Suprapubic skin (tissue), 4 donors: Measurements from ENCODE around the gene BUB1B.

Experiments used
- CTCF ChIP-seq, 2 donors: fragments of 200-600 bp in 1 of 2; fragments of 450-650 bp in 1 of 2; sonication (generic) in 1 of 2; IDR thresholded peaks; one replicate each; pipeline ENCODE4 v1.5.1; 2016 to 2019; ENCODE audit warnings: antibody characterized with exemption in 2 of 2, mild to moderate bottlenecking in 1 of 2, moderate library complexity in 1 of 2
- EP300 ChIP-seq: sonication (generic); formaldehyde crosslinking; IDR thresholded peaks from one replicate; pipeline ENCODE4 v1.6.1; 2017; ENCODE audit warnings: antibody characterized with exemption
- POLR2A ChIP-seq, 2 donors: fragments of 450-650 bp; IDR thresholded peaks; one replicate each; pipeline ENCODE4 v1.6.1; 2017; ENCODE audit warnings: antibody characterized with exemption in 2 of 2, mild to moderate bottlenecking in 2 of 2, moderate library complexity in 2 of 2
- POLR2AphosphoS5 ChIP-seq, 3 donors: sonication (generic); formaldehyde crosslinking; IDR thresholded peaks; one replicate each; pipeline ENCODE4 v1.6.1; 2017; ENCODE audit warnings: antibody characterized with exemption in 3 of 3

GRCh38 chr15:40256638-40257235, 95.9 kb downstream of the BUB1B start:
- no peak for TF ChIP-seq CTCF (IDR thresholded peaks at IDR 0.05)
- no peak for TF ChIP-seq POLR2AphosphoS5 (IDR thresholded peaks at IDR 0.05)
- no peak for TF ChIP-seq POLR2A (IDR thresholded peaks at IDR 0.05)
- TF ChIP-seq EP300: no peak
